ENCODE measurements around the gene CGAS. TPM values are rescaled to one million over a fixed set of nuclear protein-coding genes. Genes with fewer than 3 reads are reported as not detected.

The CGAS gene
- total and polyA plus RNA-seq, 9 of the 15 experiments (the other 6 are each of a cell fraction or from before 2014, with no cell fraction given): 0.01 to 0.32 (median 0.06) TPM; not detected in 2

GRCh38 chr6:73487473-73487872 is 35.4 kb upstream of the CGAS start:
- Histone ChIP-seq H3K4me2 (ENCODE audit: insufficient read depth, low read length) (no peak overlapping the region), H3K36me3 (ENCODE audit: control insufficient read depth, insufficient read depth, low read length) (peaks cover 77% of the 10 kb centered on the region), H3K27ac (ENCODE audit: extremely low read depth, low read depth, low read length) (no peak overlapping the region), H4K20me1 (replicated peaks; ENCODE audit: control insufficient read depth, insufficient read depth, low read length) (no peaks in the 10 kb centered on the region), H3K4me3 (no peak overlapping the region), H3K27me3 (ENCODE audit: control insufficient read depth in 2 of 2, insufficient read depth in 2 of 2, low read length in 2 of 2) (no peaks in the 10 kb centered on the region), H3K4me1 (replicated peaks in 1 of 2; ENCODE audit: control insufficient read depth in 2 of 2, insufficient read depth in 2 of 2, low read length in 2 of 2) (no peaks in the 10 kb centered on the region), H2AFZ (ENCODE audit: low read depth, low read length) (no peak overlapping the region), H3K9ac (ENCODE audit: insufficient read depth in 1 of 2, low read depth in 2 of 2, low read length in 2 of 2) (no peak overlapping the region), H3K9me1 (ENCODE audit: control insufficient read depth, insufficient read depth, low read length) (no peaks in the 10 kb centered on the region), H3K9me3 (replicated peaks; ENCODE audit: control insufficient read depth, insufficient read depth, low read depth, low read length) (no peaks in the 10 kb centered on the region), H3K79me2 (ENCODE audit: control insufficient read depth, insufficient read depth, low read length) (no peaks in the 10 kb centered on the region; the same call in 2 of the 3 replicates)
- in situ Hi-C loops (cut with MboI): no loop called here
- WGBS (ENCODE audit: insufficient coverage, low coverage, missing lambda C conversion rate): 99% methylated on average over 6 of the region's 7 CpGs
- TF ChIP-seq WHSC1 (IDR thresholded peaks at IDR 0.05; ENCODE audit: low read length) (no peak), SNIP1 (IDR thresholded peaks at IDR 0.05; ENCODE audit: low read depth) (no peak), ZNF124 (CRISPR knock-in tag; IDR thresholded peaks at IDR 0.05) (no peak), ARID1B (IDR thresholded peaks at IDR 0.05) (no peak), ZNF212 (CRISPR knock-in tag; IDR thresholded peaks at IDR 0.05) (no peak), L3MBTL2 (IDR thresholded peaks at IDR 0.05) (no peak), POLR2AphosphoS2 (IDR thresholded peaks at IDR 0.05; ENCODE audit: low read length) (no peak), NFE2L1 (tag; IDR thresholded peaks at IDR 0.05; ENCODE audit: borderline replicate concordance, low read depth) (no peak), ZNF324 (CRISPR knock-in tag; IDR thresholded peaks at IDR 0.05) (no peak), KDM4B (IDR thresholded peaks at IDR 0.05; ENCODE audit: borderline replicate concordance in 2 of 2, low read depth in 1 of 2) (no peak), MEF2D (tag; conservative IDR thresholded peaks at IDR 0.05; ENCODE audit: low read depth) (no peak), GTF2E2 (tag; IDR thresholded peaks at IDR 0.05) (no peak), ZNF57 (CRISPR knock-in tag; IDR thresholded peaks at IDR 0.05) (no peak), ARHGAP35 (IDR thresholded peaks at IDR 0.05; ENCODE audit: partially characterized antibody) (no peak), ZNF280B (CRISPR knock-in tag; IDR thresholded peaks at IDR 0.05) (no peak), HINFP (tag; conservative IDR thresholded peaks at IDR 0.05; ENCODE audit: low read depth) (no peak)
- ChIA-PET CTCF (ENCODE audit: low intra/inter-chr PET ratio) (no interaction called here), POLR2A (interaction anchor here (0.7 to 1.4 kb wide), 3 partner anchors 14 to 33 kb away, joined by 3 to 5 read pairs (median 3); partner anchors contain the start of gene EEF1A1)
- no peak for ATAC-seq
- no peak for FAIRE-seq
- intact Hi-C loops (cut with micrococcal nuclease): no loop called here
- DNase-seq (ENCODE audit: extremely low read depth in 1 of 4, low spot score in 3 of 4): no peak
- BruUV-seq (replicated peaks): no TSS peak

Data from K562 (cell line).